ENCODE results near the gene SLC43A1. TPM values are rescaled to one million over a fixed set of nuclear protein-coding genes. Genes with fewer than 3 reads are reported as not detected.

The SLC43A1 gene
- total and polyA plus RNA-seq, 2 experiments from 2014 or later, result 19.6 to 49.7 TPM

DNA sequence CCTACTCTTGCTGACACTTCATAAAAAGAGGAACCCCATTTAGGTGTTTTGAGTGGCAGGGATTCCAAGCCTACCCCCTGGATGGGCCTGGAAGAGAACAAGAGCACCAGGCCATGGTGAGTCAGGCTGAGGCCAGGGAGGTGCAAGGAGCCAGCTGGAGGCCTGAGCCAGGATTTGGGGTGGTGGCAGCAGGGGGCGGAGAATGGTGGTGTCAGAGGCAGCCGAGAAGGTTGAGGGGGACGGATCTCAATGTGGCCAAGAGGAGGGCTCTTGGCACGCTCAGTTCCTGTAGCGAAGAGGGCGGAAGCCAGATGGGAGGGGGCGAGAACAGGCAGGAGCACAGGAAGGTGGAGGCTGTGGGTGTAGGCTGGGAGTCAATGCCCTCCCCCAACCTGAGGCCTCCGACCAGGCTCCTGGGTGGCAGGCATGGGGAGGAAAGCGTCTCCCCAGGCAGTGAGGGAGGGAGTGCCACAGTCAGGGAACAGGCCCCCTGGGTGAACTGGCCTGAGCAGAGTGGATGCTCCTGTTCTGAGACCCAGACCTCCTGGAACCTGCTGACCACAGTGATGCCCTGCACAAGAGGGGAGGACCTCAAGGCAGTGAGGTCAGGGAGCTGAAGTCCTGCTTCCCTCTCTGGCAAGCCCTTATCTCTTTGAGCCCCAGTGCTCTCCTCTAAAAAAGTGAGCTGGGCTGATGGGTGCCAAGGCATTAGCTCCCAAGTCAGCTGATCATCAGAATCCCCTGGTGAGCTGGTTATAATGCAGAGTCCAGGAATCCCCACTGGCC lies 41.3 kb downstream of the SLC43A1 start:
- Histone ChIP-seq H2AFZ (no peak overlapping the region), H3K9me2 (ENCODE audit: insufficient read depth) (no peaks in the 10 kb centered on the region), H3K36me3 (ENCODE audit: insufficient read depth) (no peaks in the 10 kb centered on the region), H4K20me1 (replicated peaks; ENCODE audit: insufficient read depth) (no peaks in the 10 kb centered on the region; the same call in 1 of the 2 replicates), H3K79me2 (replicated peaks; ENCODE audit: insufficient read depth) (no peaks in the 10 kb centered on the region), H3K27me3 (ENCODE audit: insufficient read depth) (peaks cover 42% of the 10 kb centered on the region), H3K4me1 (ENCODE audit: insufficient read depth) (peaks cover 52% of the 10 kb centered on the region), H3K4me2 (peak overlapping the region; percentile 60; the same call in 1 of the 2 replicates), H3K4me3 (no peak overlapping the region), H3F3A (replicated peaks; ENCODE audit: low read depth) (peaks cover 16% of the 10 kb centered on the region; the same call in 1 of the 2 replicates), H3K27ac (ENCODE audit: low read depth) (no peak overlapping the region)
- DNase-seq (ENCODE audit: low spot score), result peak; percentile 47
- Mint-ChIP-seq H3K9me3 (no peaks in the 10 kb centered on the region; the same call in 2 of the 3 replicates), H3K27me3 (ENCODE audit: insufficient read depth, low read depth, poor library complexity) (peaks cover 43% of the 10 kb centered on the region), H3K4me1 (peaks cover 53% of the 10 kb centered on the region), H3K4me3 (0 out of 3 replicates have a peak overlapping the region, but pooled peaks have one; percentile 5), H3K36me3 (ENCODE audit: low read depth) (peaks cover 29% of the 10 kb centered on the region), H3K27ac (no peak overlapping the region)
- TF ChIP-seq EZH2 (IDR thresholded peaks at IDR 0.05; ENCODE audit: low read depth, unreplicated experiment) (no peak), JUNB (IDR thresholded peaks at IDR 0.05; ENCODE audit: unreplicated experiment) (no peak), REST (IDR thresholded peaks at IDR 0.05; ENCODE audit: unreplicated experiment) (no peak), ZNF114 (CRISPR knock-in tag; IDR thresholded peaks at IDR 0.05) (no peak), ETS1 (IDR thresholded peaks at IDR 0.05) (no peak), STAT1 (IDR thresholded peaks at IDR 0.05; ENCODE audit: unreplicated experiment) (no peak), ZNF331 (CRISPR knock-in tag; IDR thresholded peaks at IDR 0.05; ENCODE audit: low read depth) (no peak), NANOG (IDR thresholded peaks at IDR 0.05; ENCODE audit: borderline replicate concordance) (no peak), EZH2phosphoT487 (IDR thresholded peaks at IDR 0.05; ENCODE audit: unreplicated experiment) (no peak), CREB1 (CRISPR knock-in tag; IDR thresholded peaks at IDR 0.05; ENCODE audit: low read depth) (no peak), CTCF (conservative IDR thresholded peaks at IDR 0.05; ENCODE audit: low read depth in 2 of 2) (no peak), ZNF462 (CRISPR knock-in tag; IDR thresholded peaks at IDR 0.05) (no peak)
- ATAC-seq, result peak; percentile 10
